ENCODE data around the gene SLC4A7. TPM values are rescaled to one million over a fixed set of nuclear protein-coding genes. Genes with fewer than 3 reads are reported as not detected.

SLC4A7 gene
- total RNA-seq, 2 experiments from 2014 or later, result 48.0 to 48.8 TPM

- no peak overlapping the region for H3K27ac Mint-ChIP-seq
- no peaks in the 10 kb centered on the region for H3K36me3 Mint-ChIP-seq (ENCODE audit: low read depth)
- no peak for DNase-seq
- H3K27me3 Mint-ChIP-seq, result no peaks in the 10 kb centered on the region
- H3K4me1 Mint-ChIP-seq (ENCODE audit: low read depth), result no peaks in the 10 kb centered on the region
- CTCF ChIA-PET, result no interaction called here
- intact Hi-C loops (cut with micrococcal nuclease), result no loop called here
- no peak overlapping the region for H3K4me3 Mint-ChIP-seq
- ATAC-seq, result no peak
- POLR2A ChIA-PET, result no interaction called here
- no peaks in the 10 kb centered on the region for H3K9me3 Mint-ChIP-seq
- TF ChIP-seq CTCF (IDR thresholded peaks at IDR 0.05), result no peak
Measured at GRCh38 chr3:27509376-27509775, 25.2 kb upstream of the SLC4A7 start.

- DNase-seq (no peak), ATAC-seq (no peak)
- intact Hi-C loops (cut with micrococcal nuclease), result no loop called here
- H3K36me3 Mint-ChIP-seq (ENCODE audit: low read depth), result no peaks in the 10 kb centered on the region
- TF ChIP-seq CTCF (IDR thresholded peaks at IDR 0.05), result no peak
- POLR2A ChIA-PET, result no interaction called here
- no peaks in the 10 kb centered on the region for H3K27me3 Mint-ChIP-seq
- no peaks in the 10 kb centered on the region for H3K9me3 Mint-ChIP-seq
- H3K27ac Mint-ChIP-seq, result no peak overlapping the region
- CTCF ChIA-PET, result no interaction called here
- no peaks in the 10 kb centered on the region for H3K4me1 Mint-ChIP-seq (ENCODE audit: low read depth)
- H3K4me3 Mint-ChIP-seq, result no peak overlapping the region
Measured at GRCh38 chr3:27508424-27508823, 24.2 kb upstream of the SLC4A7 start.

- H3K4me3 Mint-ChIP-seq, result no peak overlapping the region
- no peak for TF ChIP-seq CTCF (IDR thresholded peaks at IDR 0.05)
- intact Hi-C loops (cut with micrococcal nuclease), result no loop called here
- no peaks in the 10 kb centered on the region for H3K9me3 Mint-ChIP-seq
- H3K27me3 Mint-ChIP-seq, result no peaks in the 10 kb centered on the region
- no peaks in the 10 kb centered on the region for H3K36me3 Mint-ChIP-seq (ENCODE audit: low read depth)
- H3K4me1 Mint-ChIP-seq (ENCODE audit: low read depth), result no peaks in the 10 kb centered on the region
- ATAC-seq, result no peak
- CTCF ChIA-PET, result interaction anchor here (0.9 kb wide), 1 partner anchor 83 kb away, joined by 3 read pairs; no protein-coding TSS in a partner anchor
- no peak for DNase-seq
- no peak overlapping the region for H3K27ac Mint-ChIP-seq
- POLR2A ChIA-PET, result interaction anchor here (0.6 kb wide), 1 partner anchor 357 kb away, joined by 3 read pairs; no protein-coding TSS in a partner anchor
Measured at GRCh38 chr3:27507515-27508266, 23.5 kb upstream of the SLC4A7 start.

GRCh38 chr3:27507111-27507510 lies 22.9 kb upstream of the SLC4A7 start:
- Mint-ChIP-seq H3K9me3 (no peaks in the 10 kb centered on the region), H3K27me3 (no peaks in the 10 kb centered on the region), H3K4me1 (ENCODE audit: low read depth) (no peaks in the 10 kb centered on the region), H3K4me3 (no peak overlapping the region), H3K36me3 (ENCODE audit: low read depth) (no peaks in the 10 kb centered on the region), H3K27ac (no peak overlapping the region)
- intact Hi-C loops (cut with micrococcal nuclease), result no loop called here
- no peak for TF ChIP-seq CTCF (IDR thresholded peaks at IDR 0.05)
- ChIA-PET CTCF (interaction anchor here (0.9 kb wide), 1 partner anchor 84 kb away, joined by 3 read pairs; no protein-coding TSS in a partner anchor), POLR2A (interaction anchor here (0.6 kb wide), 1 partner anchor 357 kb away, joined by 3 read pairs; no protein-coding TSS in a partner anchor)
- ATAC-seq (no peak), DNase-seq (no peak)

GRCh38 chr3:27504749-27505148 lies 20.6 kb upstream of the SLC4A7 start:
- intact Hi-C loops (cut with micrococcal nuclease), result no loop called here
- no peaks in the 10 kb centered on the region for H3K9me3 Mint-ChIP-seq
- no peaks in the 10 kb centered on the region for H3K27me3 Mint-ChIP-seq
- H3K4me1 Mint-ChIP-seq (ENCODE audit: low read depth), result no peaks in the 10 kb centered on the region
- ChIA-PET POLR2A (interaction anchor here (0.6 kb wide), 1 partner anchor 74 kb away, joined by 3 read pairs; no protein-coding TSS in a partner anchor), CTCF (no interaction called here)
- TF ChIP-seq CTCF (IDR thresholded peaks at IDR 0.05), result no peak
- DNase-seq (no peak), ATAC-seq (no peak)
- no peak overlapping the region for H3K4me3 Mint-ChIP-seq
- no peak overlapping the region for H3K27ac Mint-ChIP-seq
- H3K36me3 Mint-ChIP-seq (ENCODE audit: low read depth), result no peaks in the 10 kb centered on the region
